Measurements from ENCODE around the gene GSTK1. TPM values are rescaled to one million over a fixed set of nuclear protein-coding genes. Genes with fewer than 3 reads are reported as not detected.

GSTK1 gene
- total and polyA plus RNA-seq, 4 donors, result 98.9 to 253 (median 187) TPM

DNA sequence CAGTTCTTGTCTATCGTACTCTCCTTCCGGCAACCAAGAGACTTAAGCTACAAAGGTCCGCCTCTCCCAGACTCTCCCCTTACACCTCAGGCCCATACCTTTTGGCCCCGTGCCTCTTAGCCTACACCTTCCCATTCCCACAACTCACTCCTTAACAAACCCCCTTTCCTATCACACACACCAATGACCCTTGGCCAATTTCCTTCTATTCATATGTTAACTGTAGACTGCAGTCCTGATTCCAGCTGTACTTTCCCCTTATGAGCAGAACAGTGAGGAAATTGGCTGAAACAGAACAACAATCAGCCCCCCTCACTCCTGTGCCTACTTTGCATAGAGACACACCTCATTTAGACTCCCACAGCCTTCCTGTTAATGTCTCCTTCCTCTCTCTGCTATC is 20.1 kb downstream of the GSTK1 start:
- 84% methylated on average over 4 of the region's 4 CpGs for WGBS
- Histone ChIP-seq H3K4me3 (ENCODE audit: low read depth in 1 of 3, low read length in 3 of 3) (no peak overlapping the region), H3K4me1 (ENCODE audit: control insufficient read depth in 4 of 4, insufficient read depth in 4 of 4, low read length in 3 of 4) (peaks cover 6 to 30% (median 18%) of the 10 kb centered on the region in 4 donors), H3K36me3 (ENCODE audit: control insufficient read depth in 4 of 4, insufficient read depth in 3 of 4, low read depth in 1 of 4, low read length in 3 of 4) (no peaks in the 10 kb centered on the region), H3K9ac (ENCODE audit: low read depth in 1 of 2, low read length in 2 of 2) (no peak overlapping the region), H3K9me3 (ENCODE audit: control insufficient read depth in 4 of 4, low read length in 3 of 4) (no peaks in the 10 kb centered on the region), H3K27ac (ENCODE audit: low read depth in 1 of 2, low read length in 2 of 2) (no peak overlapping the region), H3K27me3 (ENCODE audit: control insufficient read depth in 4 of 4, insufficient read depth in 4 of 4, low read length in 3 of 4) (no peaks in the 10 kb centered on the region)
- DNase-seq (ENCODE audit: low spot score), result no peak
- TF ChIP-seq HNF4A (conservative IDR thresholded peaks at IDR 0.05), result no peak
- TF ChIP-seq ZBTB33 (IDR thresholded peaks at IDR 0.05), result no peak
- no peak for TF ChIP-seq NR2F2 (IDR thresholded peaks at IDR 0.05)
- TF ChIP-seq RAD21 (IDR thresholded peaks at IDR 0.05), result no peak
- TF ChIP-seq GABPA (IDR thresholded peaks at IDR 0.05 in 1 of 2, conservative IDR thresholded peaks at IDR 0.05 in 1 of 2), result no peak
- no peak for TF ChIP-seq FOXA1 (IDR thresholded peaks at IDR 0.05)
- no peak for TF ChIP-seq SP1 (IDR thresholded peaks at IDR 0.05)
- TF ChIP-seq, protein P1, sequence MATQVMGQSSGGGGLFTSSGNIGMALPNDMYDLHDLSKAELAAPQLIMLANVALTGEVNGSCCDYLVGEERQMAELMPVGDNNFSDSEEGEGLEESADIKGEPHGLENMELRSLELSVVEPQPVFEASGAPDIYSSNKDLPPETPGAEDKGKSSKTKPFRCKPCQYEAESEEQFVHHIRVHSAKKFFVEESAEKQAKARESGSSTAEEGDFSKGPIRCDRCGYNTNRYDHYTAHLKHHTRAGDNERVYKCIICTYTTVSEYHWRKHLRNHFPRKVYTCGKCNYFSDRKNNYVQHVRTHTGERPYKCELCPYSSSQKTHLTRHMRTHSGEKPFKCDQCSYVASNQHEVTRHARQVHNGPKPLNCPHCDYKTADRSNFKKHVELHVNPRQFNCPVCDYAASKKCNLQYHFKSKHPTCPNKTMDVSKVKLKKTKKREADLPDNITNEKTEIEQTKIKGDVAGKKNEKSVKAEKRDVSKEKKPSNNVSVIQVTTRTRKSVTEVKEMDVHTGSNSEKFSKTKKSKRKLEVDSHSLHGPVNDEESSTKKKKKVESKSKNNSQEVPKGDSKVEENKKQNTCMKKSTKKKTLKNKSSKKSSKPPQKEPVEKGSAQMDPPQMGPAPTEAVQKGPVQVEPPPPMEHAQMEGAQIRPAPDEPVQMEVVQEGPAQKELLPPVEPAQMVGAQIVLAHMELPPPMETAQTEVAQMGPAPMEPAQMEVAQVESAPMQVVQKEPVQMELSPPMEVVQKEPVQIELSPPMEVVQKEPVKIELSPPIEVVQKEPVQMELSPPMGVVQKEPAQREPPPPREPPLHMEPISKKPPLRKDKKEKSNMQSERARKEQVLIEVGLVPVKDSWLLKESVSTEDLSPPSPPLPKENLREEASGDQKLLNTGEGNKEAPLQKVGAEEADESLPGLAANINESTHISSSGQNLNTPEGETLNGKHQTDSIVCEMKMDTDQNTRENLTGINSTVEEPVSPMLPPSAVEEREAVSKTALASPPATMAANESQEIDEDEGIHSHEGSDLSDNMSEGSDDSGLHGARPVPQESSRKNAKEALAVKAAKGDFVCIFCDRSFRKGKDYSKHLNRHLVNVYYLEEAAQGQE (IDR thresholded peaks at IDR 0.05), result no peak
- no peak for TF ChIP-seq MAX (IDR thresholded peaks at IDR 0.05)
- TF ChIP-seq TAF1 (conservative IDR thresholded peaks at IDR 0.05), result no peak
- TF ChIP-seq CTCF (IDR thresholded peaks at IDR 0.05; ENCODE audit: low read depth, low read length, missing input control), result no peak
- TF ChIP-seq FOXA2 (IDR thresholded peaks at IDR 0.05), result no peak
- no peak for TF ChIP-seq ATF3 (IDR thresholded peaks at IDR 0.05)
- no peak for TF ChIP-seq RXRA (IDR thresholded peaks at IDR 0.05)
- no peak for TF ChIP-seq JUND (IDR thresholded peaks at IDR 0.05)
- TF ChIP-seq EGR1 (IDR thresholded peaks at IDR 0.05; ENCODE audit: low read depth in 2 of 2), result no peak
